DMS114 treated with DMSO at 0.1 percent for 48 hours (cell line): ENCODE results near the gene AGAP1.

Experiments used
- DNase-seq: peaks from one replicate; lab custom pipeline; 2025; ENCODE audit not compliant: unreplicated experiment; lab: John Stamatoyannopoulos, UW

The AGAP1 gene

DNA sequence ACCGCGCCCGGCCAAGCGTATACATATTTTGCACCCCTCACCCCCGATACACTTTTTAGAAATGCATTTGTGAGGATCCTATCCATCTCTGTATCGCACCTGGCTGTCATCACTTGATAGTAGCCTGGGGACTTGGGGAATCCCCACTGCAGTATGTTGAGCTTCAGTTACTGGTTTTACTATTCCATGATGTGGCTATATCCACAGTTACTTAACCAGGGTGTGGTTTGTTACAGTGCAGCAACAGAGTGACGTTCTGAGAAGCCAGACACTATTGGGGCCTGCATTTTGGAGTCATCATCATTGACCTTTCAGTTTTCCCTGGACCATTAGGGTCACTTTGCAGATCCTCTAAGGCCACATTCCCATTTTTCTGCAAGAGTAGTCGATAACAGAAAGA lies 212.7 kb downstream of the AGAP1 start:
- no peak for DNase-seq

DNA sequence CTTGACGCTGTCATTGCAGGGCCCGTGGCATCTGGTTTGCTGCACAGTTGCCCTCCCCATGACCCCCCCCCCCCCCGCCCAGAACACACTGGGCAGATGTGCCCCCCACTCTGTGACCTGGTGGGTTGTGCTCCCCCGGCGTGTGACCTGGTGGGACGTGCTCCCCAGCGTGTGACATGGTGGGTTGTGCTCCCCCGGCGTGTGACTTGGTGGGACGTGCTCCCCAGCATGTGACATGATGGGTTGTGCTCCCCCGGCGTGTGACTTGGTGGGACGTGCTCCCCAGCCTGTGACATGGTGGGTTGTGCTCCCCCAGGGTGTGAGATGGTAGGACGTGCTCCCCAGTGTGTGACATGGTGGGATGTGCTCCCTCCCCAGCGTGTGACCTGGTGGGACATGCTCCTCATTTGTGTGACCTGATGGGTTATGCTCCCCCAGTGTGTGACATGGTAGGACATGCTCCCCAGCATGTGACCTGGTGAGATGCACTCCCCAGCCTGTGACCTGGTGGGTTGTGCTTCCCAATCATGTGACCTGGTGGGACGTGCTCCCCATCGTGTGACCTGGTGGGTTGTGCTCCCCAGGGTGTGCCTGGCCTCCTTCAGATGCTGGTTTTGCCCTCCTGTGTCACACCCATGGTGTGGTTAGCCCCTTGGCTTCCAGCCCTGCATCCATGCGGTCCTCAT lies 213.7 kb downstream of the AGAP1 start:
- DNase-seq = no peak

GRCh38 chr2:235709124-235709813 lies 215.4 kb downstream of the AGAP1 start:
- no peak for DNase-seq

GRCh38 chr2:235709969-235710879 lies 216.4 kb downstream of the AGAP1 start:
- DNase-seq = no peak

DNA sequence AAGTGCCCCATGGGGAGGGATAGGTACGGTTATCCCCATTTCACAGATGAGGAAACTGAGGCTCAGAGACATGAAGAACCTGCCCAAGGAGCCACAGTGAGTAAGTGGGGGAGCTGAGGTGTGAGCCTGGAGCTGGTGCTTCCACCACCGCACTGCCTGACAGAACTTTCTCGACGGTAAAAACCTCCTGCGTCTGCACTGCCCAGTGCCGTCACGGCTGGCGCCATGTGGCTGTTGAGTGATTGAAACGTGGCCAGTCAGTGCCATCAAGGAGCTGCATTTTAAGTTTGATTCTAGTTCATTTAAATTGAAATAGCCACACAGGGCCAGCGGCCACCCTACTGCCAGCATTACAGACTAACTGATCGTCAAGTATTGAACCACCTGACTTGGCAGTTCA lies 217.1 kb downstream of the AGAP1 start:
- no peak for DNase-seq

GRCh38 chr2:235711527-235711926 lies 217.7 kb downstream of the AGAP1 start:
- DNase-seq = no peak

- DNase-seq = no peak
These were observed 218.3 kb downstream of the AGAP1 start for GRCh38 chr2:235712176-235712575.

DNA sequence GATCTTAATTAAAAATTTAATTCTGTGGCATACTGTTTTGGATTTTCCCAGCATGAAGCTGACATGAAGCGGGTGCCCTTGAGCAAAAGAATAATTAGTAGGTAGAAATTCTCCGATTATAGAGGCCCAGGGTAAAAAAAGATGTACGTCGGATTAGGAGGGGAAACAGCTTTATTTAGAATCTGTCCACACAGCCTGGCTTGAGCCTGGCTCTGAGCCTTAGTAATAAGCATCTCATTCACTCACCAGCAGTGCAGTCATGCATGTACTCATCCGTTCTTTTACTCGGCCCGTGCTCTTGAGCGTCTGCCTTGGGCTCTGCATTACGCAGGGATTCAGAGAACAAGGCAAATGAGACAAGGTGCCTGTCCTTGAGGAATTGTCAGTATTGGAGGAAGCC lies 219.3 kb downstream of the AGAP1 start:
- no peak for DNase-seq

GRCh38 chr2:235715601-235716000 lies 221.8 kb downstream of the AGAP1 start:
- no peak for DNase-seq

DNA sequence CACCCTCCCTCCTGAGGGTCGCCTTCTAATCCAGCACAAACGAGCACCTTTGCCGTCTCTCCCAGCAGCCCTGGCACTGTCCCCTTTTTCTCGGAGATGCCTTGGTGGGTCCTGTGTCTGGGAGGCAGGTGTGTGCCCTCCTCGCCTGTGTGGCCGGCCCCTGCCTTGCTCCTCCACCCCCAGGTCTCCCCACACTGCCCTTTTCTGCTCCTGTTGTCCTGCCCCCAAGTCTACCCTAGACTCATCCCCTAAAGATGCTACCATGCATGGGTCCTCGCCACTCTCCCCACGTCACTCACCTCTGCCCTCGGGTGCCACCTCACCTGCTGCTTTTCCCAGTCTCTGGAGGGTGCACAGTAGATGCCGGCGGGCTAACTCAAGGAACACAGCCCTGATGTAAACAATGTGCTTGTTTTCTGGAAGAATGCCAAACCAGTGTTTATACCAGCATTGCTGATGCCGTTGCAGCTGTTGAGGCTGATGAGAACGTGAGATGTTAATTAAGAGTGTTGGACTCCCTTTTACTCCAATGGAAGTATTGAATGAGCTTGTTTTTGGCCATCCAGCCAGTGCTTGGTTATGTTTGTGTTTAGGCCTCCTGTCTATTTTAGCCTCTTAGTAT lies 223.1 kb downstream of the AGAP1 start:
- no peak for DNase-seq

DNA sequence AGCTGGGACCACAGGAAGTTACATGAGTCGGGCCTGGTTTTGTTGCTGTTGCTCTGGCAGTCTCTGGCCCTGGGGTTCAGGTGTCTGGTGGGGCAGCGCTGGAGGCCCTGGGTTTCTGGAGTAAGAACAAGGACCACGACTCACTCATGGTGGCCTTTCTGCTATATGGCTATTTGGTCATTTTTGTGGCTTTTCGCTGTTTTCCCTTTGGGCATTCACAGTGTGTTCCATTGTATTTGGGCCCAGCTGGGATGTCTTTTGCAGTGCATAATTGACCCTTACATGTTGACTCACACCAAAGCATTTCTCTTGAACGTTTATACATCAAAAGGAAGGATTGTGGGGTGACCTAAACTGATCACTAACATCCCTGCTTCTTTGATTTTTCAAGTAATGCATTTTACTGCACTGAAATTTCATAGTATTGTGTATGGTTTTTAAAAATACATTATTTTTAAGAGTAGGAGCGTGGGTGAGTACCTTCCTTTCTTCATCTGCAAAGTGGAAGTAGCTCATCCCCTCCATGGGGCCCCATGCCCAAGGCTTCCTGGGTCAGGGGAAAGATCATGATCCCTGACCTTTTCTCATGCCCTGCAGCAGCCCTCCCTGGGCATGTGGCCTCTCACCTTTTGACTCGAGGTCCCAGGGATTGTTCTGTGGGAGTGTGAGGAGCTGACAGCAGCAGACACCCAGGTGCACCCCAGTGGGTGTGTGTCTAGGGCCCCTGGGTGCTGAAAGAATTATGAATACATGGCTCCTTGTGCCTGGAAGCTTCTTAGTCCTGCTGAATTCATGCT lies 225.5 kb downstream of the AGAP1 start:
- DNase-seq = no peak

- DNase-seq = no peak
These were observed 227.8 kb downstream of the AGAP1 start for GRCh38 chr2:235721625-235722024.

- no peak for DNase-seq
These were observed 229.0 kb downstream of the AGAP1 start for GRCh38 chr2:235722869-235723268.

DNA sequence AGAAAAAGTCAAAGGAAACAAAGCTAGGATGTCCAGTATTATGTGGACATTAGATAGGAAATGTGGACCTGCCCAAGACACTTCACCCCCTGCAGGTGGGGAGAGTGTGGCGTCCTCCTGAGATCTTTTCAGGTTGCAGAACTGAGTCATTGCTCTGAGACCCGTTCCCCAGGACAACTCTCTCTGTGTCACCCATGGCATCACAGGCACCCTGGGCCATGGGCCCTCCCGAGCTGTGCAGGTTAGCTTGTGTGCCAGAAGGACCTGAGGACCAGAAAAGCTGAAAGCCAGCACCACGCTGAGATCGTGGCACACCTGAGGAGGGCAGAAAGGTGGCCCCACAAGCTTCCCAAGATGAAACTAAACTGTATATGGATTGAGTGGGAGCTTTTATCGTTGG lies 229.5 kb downstream of the AGAP1 start:
- no peak for DNase-seq

DNA sequence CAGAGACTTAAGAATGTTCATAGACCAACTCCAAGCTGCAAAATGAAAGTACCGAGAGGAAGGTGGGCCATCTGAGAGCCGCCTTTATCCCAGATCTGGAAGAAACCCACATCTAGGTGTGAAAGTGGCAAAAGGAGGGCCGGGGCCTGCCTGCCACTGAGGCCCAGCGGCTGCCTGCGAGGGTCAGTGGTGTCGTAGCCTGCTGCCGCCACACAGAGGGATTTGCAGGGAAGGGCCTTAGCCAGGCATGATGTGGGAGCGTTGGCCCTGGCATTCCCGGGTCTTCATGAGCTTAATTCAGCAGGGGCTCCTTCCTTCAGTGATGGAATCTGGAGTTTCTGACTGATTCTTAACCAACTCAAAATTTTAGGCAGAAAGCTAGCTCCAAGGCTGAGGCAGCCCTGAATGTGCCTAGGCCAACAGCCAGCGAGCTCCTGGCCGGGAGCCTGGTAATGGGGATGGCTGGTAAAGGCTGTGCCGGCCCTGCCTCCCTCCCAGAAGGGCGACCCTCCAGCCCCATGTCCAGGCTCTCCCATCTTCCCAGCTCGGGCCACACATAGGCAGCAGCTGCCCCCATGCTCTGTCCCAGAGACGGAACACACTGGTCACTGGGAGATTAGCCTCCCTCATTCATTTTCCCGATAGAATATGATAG lies 230.1 kb downstream of the AGAP1 start:
- DNase-seq = no peak

DNA sequence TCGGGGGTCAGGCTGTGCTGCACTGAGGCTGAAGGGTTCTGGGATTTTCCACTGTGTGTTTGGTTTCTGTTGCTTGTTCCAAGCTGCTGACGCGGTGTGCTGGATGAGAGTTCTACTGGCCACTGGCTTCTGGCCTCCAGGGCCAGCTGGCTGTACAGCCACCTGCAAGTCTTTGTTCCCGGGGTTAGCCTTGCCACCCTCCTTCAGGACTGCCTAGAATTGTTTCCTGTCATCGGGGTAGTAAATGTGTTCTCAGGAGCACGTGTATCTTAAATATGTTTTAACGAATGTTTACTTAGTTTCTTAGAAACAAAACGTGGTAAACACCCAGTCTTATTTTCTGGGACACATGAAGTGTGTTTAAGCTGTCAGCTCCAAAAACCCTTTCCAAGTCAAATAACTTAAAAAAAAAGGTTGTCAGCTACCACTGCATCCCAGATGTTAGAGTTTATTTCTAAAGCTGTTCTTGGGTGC lies 231.2 kb downstream of the AGAP1 start:
- DNase-seq = no peak

DNA sequence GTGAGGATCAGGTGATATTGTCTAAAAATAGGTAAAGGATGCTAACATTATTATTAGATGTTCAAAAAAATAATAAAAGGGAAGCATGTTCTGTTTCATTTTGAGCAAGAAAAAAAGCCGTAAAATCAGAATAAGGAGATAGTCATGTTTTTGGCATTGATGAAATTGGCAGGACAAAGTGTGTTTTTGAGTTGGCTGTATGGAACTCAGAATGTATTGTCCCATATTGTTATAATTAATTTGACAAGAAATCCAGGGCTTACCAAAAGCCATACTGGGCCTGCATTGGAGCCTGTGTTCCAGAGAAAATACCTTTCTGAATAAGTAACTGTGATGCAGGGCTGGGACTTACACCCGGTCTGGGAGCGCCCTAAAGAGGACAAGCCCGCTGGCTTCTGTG lies 232.0 kb downstream of the AGAP1 start:
- DNase-seq = no peak

- DNase-seq = no peak
These were observed 232.7 kb downstream of the AGAP1 start for GRCh38 chr2:235726554-235726953.

DNA sequence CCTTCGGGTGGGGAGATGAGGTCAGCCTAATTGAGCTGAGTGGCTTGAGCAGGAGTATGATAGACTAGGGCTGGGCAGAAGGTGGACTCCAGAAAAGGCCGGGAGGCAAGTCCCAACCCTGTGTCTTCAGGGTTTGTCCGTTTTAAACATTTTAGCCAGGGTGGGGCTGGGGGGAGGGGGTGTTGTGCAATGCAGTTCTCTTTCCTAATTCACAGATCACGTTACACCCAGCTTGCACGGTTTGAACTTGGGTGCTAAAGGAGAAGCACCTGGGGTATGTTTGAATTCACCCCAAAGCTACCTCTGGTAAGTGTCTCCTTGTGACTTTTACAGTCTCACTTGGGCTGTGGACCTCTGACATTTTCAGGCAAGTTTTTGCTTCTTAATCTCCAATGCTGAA lies 233.3 kb downstream of the AGAP1 start:
- no peak for DNase-seq
